ENCODE measurements around the gene CALML5.

The CALML5 gene

GRCh38 chr10:5498791-5499492 is 428 bp downstream of the CALML5 start:
- DNase-seq = no peak

- no peak for DNase-seq
Measured at GRCh38 chr10:5497948-5498730, 1.2 kb downstream of the CALML5 start.

GRCh38 chr10:5497289-5497688 is 2.1 kb downstream of the CALML5 start:
- no peak for DNase-seq

GRCh38 chr10:5496261-5497250 is 2.8 kb downstream of the CALML5 start:
- DNase-seq = no peak

- no peak for DNase-seq
Measured at GRCh38 chr10:5494611-5495010, 4.8 kb downstream of the CALML5 start.

- no peak for DNase-seq
Measured at GRCh38 chr10:5493691-5494090, 5.7 kb downstream of the CALML5 start.

GRCh38 chr10:5492929-5493576 is 6.3 kb downstream of the CALML5 start:
- DNase-seq = no peak

- no peak for DNase-seq
Measured at GRCh38 chr10:5492322-5492855, 7.0 kb downstream of the CALML5 start.

- no peak for DNase-seq
Measured at GRCh38 chr10:5491477-5491876, 7.9 kb downstream of the CALML5 start.

- DNase-seq = no peak
Measured at GRCh38 chr10:5490698-5491464, 8.5 kb downstream of the CALML5 start.

- DNase-seq = no peak
Measured at GRCh38 chr10:5490032-5490431, 9.3 kb downstream of the CALML5 start.

GRCh38 chr10:5488272-5489161 is 10.9 kb downstream of the CALML5 start:
- no peak for DNase-seq

GRCh38 chr10:5486853-5487235 is 12.5 kb downstream of the CALML5 start:
- no peak for DNase-seq

GRCh38 chr10:5485948-5486852 is 13.2 kb downstream of the CALML5 start:
- DNase-seq = no peak

GRCh38 chr10:5485290-5485689 is 14.1 kb downstream of the CALML5 start:
- DNase-seq = no peak

- no peak for DNase-seq
Measured at GRCh38 chr10:5484205-5484604, 15.2 kb downstream of the CALML5 start.

- no peak for DNase-seq
Measured at GRCh38 chr10:5482016-5482415, 17.4 kb downstream of the CALML5 start.

- no peak for DNase-seq
Measured at GRCh38 chr10:5481121-5481520, 18.2 kb downstream of the CALML5 start.

- no peak for DNase-seq
Measured at GRCh38 chr10:5480162-5480941, 19.0 kb downstream of the CALML5 start.

All from NCI-H2171 treated with DMSO at 0.1 percent for 48 hours (cell line).